NCI-H1694 treated with DMSO at 0.1 percent for 48 hours (cell line): ENCODE data around the gene THOC5.
A peak's percentile ranks its signal among the peaks of the same experiment; 100 is the strongest.
"Not testable (repeated sequence)": the region's sequence is repeated elsewhere in the genome, so short reads cannot be mapped to it uniquely, and the experiment has no call there.

Experiments used
- DNase-seq: peaks from one replicate; lab custom pipeline; 2025; lab: John Stamatoyannopoulos, UW

THOC5 gene

DNA sequence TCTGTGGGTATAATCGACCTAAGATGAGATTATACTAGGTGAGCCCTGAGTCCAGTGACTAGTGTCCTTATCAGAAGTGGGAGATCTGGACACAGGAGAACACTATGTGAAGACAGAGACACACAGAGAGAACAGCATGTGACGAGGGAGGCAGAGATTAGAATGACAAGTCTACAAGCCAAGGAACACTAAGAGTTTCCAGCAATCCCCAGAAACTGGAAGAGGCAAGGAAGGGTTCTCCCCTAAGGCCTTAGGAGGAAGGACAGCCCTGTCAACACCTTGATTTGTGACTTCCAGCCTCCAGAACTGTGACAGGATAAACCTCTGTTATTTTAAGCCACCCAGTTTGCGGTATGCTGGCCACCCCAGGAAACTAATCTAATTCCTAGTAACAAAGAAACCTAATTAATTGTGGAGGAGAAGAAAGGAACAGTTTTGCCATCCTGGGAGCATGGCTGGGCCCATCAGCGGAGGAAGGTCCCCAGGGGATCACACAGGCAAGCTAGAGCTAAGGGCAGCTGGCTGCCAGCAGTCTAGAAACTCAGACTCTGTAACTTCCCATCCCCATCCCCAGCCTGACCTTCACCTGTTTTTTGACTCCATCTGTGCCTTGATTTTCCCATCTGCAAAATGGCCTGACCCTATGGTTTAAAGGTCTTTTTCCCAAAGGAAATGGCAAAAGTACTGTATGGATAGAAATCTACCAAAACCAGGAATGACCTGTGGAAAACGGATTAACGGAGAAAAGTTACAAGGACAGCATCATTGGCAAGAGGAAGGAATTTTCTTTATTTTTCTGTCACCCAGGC, 10.3 kb upstream of the THOC5 start:
- no peak for DNase-seq

GRCh38 chr22:29559853-29560252, 6.3 kb upstream of the THOC5 start:
- DNase-seq = no peak

DNA sequence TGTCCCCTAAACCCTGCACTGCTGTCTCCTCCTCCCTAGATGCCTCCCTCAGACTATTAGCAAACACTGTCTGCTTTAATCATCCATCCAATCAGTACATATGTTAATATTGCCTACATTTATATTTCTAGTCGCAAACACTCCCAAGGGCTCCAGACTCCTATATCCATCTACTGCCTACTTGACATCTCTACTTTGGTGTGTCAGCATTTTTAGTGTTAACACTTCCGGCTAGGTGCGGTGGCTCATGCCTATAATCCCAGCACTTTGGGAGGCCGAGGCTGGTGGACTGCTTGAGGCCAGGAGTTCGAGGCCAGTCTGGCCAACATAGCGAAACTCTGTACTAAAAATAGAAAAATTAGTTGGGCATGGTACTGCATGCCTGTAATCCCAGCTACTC, 5.5 kb upstream of the THOC5 start:
- no peak for DNase-seq

DNA sequence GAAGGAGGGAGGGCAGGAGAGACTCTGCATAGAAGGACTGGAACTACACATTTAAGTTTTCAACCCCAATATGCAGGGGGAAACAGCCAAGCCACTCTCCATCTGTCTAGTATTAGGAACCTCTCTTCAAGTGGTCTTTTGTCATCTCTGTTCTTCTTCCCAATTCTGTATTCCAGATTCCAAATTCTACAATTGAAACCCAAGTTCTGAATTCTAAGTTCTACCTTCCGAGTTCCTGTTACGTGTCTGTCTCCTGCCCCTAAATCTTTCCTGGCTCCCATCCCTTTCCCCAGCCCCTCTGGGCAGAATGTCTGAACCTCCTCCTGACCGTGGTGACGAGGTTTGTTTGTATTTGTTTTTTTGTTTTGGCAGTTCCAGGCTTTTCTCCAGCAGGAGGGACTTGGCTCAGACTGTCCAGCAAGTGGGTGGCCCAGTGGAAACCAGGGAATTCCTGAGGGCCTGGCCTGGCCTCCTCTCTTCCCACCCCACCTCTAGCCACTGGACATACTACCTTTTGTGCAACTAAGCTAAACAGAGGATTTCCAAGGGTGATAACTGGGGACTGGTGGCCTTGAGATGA, 1.6 kb upstream of the THOC5 start:
- DNase-seq = no peak

- not testable (repeated sequence) for DNase-seq
Measured at GRCh38 chr22:29552357-29552756, 1.2 kb downstream of the THOC5 start.

- DNase-seq = no peak
Measured at GRCh38 chr22:29550005-29550404, 3.6 kb downstream of the THOC5 start.

GRCh38 chr22:29545045-29545444, 8.5 kb downstream of the THOC5 start:
- DNase-seq = not testable (repeated sequence)

DNA sequence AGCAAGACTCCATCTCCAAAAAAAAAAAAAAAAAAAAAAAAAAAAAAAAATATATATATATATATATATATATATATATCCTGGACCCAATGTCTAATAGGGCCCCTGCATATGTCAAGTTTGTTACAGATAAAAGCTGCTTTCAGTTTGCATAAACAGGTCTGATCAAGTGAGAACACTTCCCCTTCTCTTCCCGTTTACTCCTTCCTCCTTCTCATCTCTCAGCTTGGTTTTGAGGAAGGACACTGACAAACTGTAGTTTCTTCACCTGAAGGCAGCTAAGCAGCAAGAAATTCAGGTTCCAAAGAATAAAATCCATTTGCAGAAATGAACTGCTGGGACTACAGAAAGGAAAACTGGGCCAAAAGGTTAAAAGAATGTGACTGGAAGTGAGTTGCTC, 11.7 kb downstream of the THOC5 start:
- DNase-seq = no peak

- DNase-seq = no peak
Measured at GRCh38 chr22:29539105-29539504, 14.5 kb downstream of the THOC5 start.

- no peak for DNase-seq
Measured at GRCh38 chr22:29536411-29536810, 17.1 kb downstream of the THOC5 start.

DNA sequence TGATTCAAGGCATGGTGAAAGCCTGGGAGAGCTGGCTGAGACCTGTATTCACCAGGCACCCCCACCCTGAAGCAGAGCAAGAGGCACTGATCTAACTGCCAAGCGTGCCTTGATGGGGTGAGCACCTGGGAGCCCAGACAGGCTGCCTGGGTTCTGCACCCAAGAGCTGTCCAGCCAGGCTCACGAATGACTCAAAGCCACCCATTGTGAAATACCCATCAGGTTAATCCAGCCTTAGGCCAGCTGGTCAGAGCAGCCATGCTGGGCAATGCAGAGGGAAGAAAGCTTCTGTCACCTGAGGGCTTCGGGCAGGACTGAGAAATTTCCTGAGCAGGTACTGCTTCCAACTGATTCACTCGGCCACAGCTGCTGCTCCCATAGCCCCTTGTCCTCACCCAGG, 22.1 kb downstream of the THOC5 start:
- no peak for DNase-seq

GRCh38 chr22:29530716-29531115, 22.8 kb downstream of the THOC5 start:
- no peak for DNase-seq

DNA sequence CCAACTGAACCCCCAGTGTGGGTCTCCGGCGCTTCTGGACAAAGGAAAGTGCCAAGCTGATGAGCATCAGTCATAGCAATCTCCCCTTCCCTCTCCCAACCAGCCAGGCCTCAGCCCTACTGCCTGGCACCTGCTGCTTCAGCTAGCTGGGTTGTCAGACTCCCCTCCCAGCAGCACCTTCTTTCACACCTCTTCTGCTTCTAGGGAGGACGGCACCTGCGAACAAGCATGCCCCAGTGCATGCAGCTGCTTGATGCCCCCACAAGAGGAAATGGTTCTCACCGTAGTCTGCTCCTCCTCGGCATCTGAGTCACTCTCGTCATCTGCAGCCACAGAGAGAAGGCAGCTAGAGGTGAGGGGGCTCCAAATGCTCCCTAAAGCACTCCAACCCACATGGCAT, 25.4 kb downstream of the THOC5 start:
- no peak for DNase-seq

GRCh38 chr22:29524442-29525191, 28.9 kb downstream of the THOC5 start:
- DNase-seq = peak; percentile 2

GRCh38 chr22:29523761-29524160, 29.8 kb downstream of the THOC5 start:
- DNase-seq = no peak

GRCh38 chr22:29521526-29521925, 32.0 kb downstream of the THOC5 start:
- DNase-seq = no peak

- no peak for DNase-seq
Measured at GRCh38 chr22:29520851-29521250, 32.7 kb downstream of the THOC5 start.

DNA sequence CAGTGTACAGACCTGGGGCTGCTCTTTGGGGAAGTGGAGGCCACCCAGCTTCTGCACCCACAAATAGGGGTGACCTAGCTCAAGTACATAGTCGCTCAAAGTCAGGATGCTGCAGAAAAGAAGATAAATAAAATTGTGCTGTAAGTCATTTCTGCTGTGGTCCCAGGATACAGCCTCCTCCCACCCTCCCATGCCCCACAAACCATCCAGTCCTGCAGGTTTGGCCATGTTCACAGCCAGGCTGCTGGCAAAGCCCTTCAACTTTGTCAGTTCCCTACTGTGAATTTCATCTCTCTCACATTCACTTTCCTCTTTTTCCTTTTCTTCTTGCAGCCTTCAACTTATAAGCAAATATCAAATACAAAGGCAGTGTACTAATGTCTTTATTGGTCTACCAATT, 33.6 kb downstream of the THOC5 start:
- DNase-seq = no peak

DNA sequence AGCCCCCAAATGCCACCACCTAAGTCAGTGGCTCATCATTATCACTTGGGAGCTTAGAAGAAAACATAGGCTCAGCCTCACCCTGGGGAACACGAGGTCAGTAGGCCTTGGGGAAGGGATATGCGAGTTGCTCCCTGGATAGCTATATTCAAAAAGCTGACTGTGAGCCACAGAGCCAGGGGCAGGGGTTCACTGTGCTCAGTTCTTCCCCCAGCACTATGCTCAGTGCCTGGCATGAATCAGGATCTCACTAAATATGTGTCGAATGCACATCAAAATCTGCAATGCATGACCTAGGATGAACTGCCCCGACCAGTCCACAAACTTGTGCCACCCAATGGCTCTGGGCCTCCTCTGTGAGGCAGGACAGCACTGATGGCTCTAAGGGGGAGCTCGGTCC, 35.1 kb downstream of the THOC5 start:
- no peak for DNase-seq

DNA sequence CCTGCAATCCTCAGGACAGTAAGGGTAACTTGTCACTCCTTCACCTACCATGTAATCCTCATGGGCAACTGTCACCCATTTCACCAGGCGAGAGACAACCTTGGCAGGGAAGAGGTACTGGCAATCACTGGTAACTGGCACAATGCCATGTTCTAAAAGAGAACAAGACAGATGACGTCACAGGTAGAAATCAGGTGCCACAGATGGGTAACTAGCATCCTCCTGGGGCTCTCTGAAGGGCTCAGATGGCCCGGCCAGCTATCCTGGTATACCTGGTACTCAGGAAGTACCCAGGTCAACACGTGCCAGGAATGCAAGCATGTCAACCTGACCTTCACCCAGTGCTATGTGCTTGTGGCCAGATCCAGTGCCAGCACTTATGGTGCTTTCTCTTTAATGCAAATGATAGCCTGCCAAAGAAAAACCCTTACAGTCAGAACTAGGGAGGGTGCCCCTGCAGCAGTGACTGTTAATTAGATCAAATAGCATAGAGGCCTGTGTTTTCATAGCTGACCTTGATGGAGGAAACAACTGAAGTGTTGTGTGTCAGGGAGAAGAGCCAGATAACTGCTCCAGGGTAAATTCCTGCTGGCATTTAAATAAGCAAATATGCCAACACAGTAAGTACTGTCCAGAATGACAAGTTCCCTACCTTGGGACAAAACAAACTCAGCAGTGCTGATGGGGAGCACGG, 36.2 kb downstream of the THOC5 start:
- peak; percentile 8 for DNase-seq

- DNase-seq = no peak
Measured at GRCh38 chr22:29512031-29512430, 41.5 kb downstream of the THOC5 start.

- no peak for DNase-seq
Measured at GRCh38 chr22:29511126-29511862, 42.3 kb downstream of the THOC5 start.
